ENCODE results near the gene FUT8. TPM values are rescaled to one million over a fixed set of nuclear protein-coding genes. Genes with fewer than 3 reads are reported as not detected.

Gene FUT8
- polyA plus RNA-seq, 1 of the 3 experiments (the other 2 are of a cell fraction), result 31.7 TPM

DNA sequence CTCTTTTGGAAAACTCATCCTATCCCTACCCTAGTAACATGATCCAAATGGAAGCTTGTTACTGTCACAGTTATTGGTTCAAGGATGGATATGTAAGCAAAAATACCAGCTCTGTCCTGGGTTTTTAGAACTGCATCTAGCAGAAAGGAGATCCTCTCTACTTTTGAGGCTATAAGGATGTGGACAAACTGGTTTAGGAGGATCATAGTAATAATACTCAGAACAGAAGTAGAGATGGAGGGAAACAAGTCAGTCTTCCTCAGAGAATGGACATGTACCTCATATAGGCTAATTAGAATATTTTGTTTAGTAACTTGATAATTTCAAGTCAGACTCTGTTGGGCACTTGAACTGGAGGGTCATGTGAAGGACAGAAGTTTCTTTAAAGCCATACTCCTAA, 26.6 kb downstream of the FUT8 start:
- Histone ChIP-seq H3K4me3 (ENCODE audit: low read depth in 2 of 2, low read length in 1 of 2) (no peak overlapping the region), H3K9ac (no peak overlapping the region), H4K20me1 (ENCODE audit: insufficient read depth) (no peaks in the 10 kb centered on the region), H3F3A (replicated peaks; ENCODE audit: insufficient read depth) (peaks cover 8% of the 10 kb centered on the region), H3K36me3 (replicated peaks in 1 of 2; ENCODE audit: control insufficient read depth in 1 of 2, insufficient read depth in 2 of 2, low read length in 1 of 2) (peaks cover 0 to 22% of the 10 kb centered on the region in 2 experiments), H3K79me2 (ENCODE audit: insufficient read depth) (peaks cover 91% of the 10 kb centered on the region), H3K27ac (ENCODE audit: low read depth in 2 of 2, low read length in 1 of 2) (no peak overlapping the region), H3K4me2 (no peak overlapping the region), H3K9me2 (no peaks in the 10 kb centered on the region), H2AFZ (ENCODE audit: low read depth) (no peak overlapping the region), H3K27me3 (ENCODE audit: insufficient read depth) (no peaks in the 10 kb centered on the region), H3K4me1 (ENCODE audit: control insufficient read depth in 1 of 2, insufficient read depth in 2 of 2, low read depth in 1 of 2, low read length in 1 of 2) (no peaks in the 10 kb centered on the region; a peak in 1 of 4 replicates), H3K9me3 (no peaks in the 10 kb centered on the region)
- no peak for DNase-seq
- no peak for TF ChIP-seq JUND (IDR thresholded peaks at IDR 0.05)
- TF ChIP-seq, protein P1, sequence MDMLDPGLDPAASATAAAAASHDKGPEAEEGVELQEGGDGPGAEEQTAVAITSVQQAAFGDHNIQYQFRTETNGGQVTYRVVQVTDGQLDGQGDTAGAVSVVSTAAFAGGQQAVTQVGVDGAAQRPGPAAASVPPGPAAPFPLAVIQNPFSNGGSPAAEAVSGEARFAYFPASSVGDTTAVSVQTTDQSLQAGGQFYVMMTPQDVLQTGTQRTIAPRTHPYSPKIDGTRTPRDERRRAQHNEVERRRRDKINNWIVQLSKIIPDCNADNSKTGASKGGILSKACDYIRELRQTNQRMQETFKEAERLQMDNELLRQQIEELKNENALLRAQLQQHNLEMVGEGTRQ (IDR thresholded peaks at IDR 0.05; ENCODE audit: borderline replicate concordance, low read depth, low read length), result no peak
- TF ChIP-seq, protein P2, sequence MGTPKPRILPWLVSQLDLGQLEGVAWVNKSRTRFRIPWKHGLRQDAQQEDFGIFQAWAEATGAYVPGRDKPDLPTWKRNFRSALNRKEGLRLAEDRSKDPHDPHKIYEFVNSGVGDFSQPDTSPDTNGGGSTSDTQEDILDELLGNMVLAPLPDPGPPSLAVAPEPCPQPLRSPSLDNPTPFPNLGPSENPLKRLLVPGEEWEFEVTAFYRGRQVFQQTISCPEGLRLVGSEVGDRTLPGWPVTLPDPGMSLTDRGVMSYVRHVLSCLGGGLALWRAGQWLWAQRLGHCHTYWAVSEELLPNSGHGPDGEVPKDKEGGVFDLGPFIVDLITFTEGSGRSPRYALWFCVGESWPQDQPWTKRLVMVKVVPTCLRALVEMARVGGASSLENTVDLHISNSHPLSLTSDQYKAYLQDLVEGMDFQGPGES (IDR thresholded peaks at IDR 0.05; ENCODE audit: low read depth, low read length), result no peak
- no peak for TF ChIP-seq GABPA (IDR thresholded peaks at IDR 0.05; ENCODE audit: low read depth)
- TF ChIP-seq YY1 (IDR thresholded peaks at IDR 0.05; ENCODE audit: low read depth), result no peak
- POLR2A ChIA-PET, result no interaction called here
- CTCF ChIA-PET, result interaction anchor here (1.0 to 1.4 kb wide), 2 partner anchors 11 to 43 kb away, joined by 3 to 4 read pairs; no protein-coding TSS in a partner anchor

DNA sequence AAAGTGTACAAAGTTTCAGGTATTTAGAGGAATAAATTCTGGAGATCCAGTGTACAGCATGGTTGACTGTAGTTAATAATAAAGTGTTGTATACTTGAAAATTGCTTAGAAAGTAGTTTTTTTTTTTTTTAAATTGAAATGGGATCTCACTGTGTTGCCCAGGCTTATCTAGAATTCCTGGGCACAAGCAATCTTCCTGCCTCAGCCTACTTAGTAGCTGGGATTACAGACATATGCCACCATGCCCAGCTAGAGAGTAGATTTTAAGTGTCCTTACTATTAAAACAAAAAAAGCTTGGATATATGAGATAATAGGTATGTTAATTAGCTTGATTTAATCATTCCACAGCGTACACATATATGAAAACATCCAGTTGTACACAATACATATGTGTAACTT, 27.7 kb downstream of the FUT8 start:
- no peaks in the 10 kb centered on the region for H3K4me1 ChIP-seq (ENCODE audit: control insufficient read depth in 1 of 2, insufficient read depth in 2 of 2, low read depth in 1 of 2, low read length in 1 of 2)
- no peaks in the 10 kb centered on the region for H3K9me3 ChIP-seq
- ChIA-PET POLR2A (no interaction called here), CTCF (interaction anchor here (0.6 to 1.6 kb wide), 5 partner anchors 12 to 519 kb away, joined by 3 to 7 read pairs (median 3); no protein-coding TSS in a partner anchor)
- no peak overlapping the region for H3K4me3 ChIP-seq (ENCODE audit: low read depth in 2 of 2, low read length in 1 of 2)
- H3F3A ChIP-seq (replicated peaks; ENCODE audit: insufficient read depth), result peaks cover 11% of the 10 kb centered on the region
- DNase-seq, result no peak
- no peak overlapping the region for H2AFZ ChIP-seq (ENCODE audit: low read depth)
- H4K20me1 ChIP-seq (ENCODE audit: insufficient read depth), result no peaks in the 10 kb centered on the region
- WGBS (ENCODE audit: low lambda C conversion rate), result 91% methylated on average over 1 of the region's 1 CpG
- no peak overlapping the region for H3K4me2 ChIP-seq
- no peaks in the 10 kb centered on the region for H3K27me3 ChIP-seq (ENCODE audit: insufficient read depth)
- H3K79me2 ChIP-seq (ENCODE audit: insufficient read depth), result peaks cover 91% of the 10 kb centered on the region
- TF ChIP-seq ELF1 (IDR thresholded peaks at IDR 0.05) (no peak), NFIC (IDR thresholded peaks at IDR 0.05; ENCODE audit: borderline replicate concordance) (no peak)
- H3K9ac ChIP-seq, result no peak overlapping the region
- no peak overlapping the region for H3K27ac ChIP-seq (ENCODE audit: low read depth in 2 of 2, low read length in 1 of 2)
- peaks cover 0 to 16% of the 10 kb centered on the region in 2 experiments for H3K36me3 ChIP-seq (replicated peaks in 1 of 2; ENCODE audit: control insufficient read depth in 1 of 2, insufficient read depth in 2 of 2, low read length in 1 of 2)
- H3K9me2 ChIP-seq, result no peaks in the 10 kb centered on the region

DNA sequence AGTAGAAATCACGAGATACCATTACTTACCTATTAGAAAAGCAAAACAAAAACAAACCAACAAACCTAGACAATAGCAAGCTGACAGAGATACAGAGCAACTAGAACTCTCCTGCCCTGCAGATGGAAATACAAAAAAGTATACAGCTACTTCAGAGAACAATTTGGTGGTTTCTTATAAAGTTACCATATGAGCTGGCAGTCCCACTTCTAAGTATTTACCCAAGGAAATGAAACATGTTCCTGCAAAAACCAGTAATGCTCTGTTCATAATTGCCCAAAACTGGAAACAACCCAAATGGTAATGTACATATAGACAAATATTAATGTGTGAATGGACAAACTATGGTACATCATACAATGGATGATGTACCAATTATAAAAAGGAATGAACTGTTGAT, 31.7 kb downstream of the FUT8 start:
- WGBS (ENCODE audit: low lambda C conversion rate), result 100% methylated on average over 1 of the region's 1 CpG

More for the DNA sequence above, 31.7 kb downstream of the FUT8 start:
- H3F3A ChIP-seq (replicated peaks; ENCODE audit: insufficient read depth), result peaks cover 11% of the 10 kb centered on the region
- ChIA-PET POLR2A (no interaction called here), CTCF (interaction anchor here (1.5 kb wide), 1 partner anchor 29 kb away, joined by 3 read pairs; no protein-coding TSS in a partner anchor)
- TF ChIP-seq, protein P1 (IDR thresholded peaks at IDR 0.05; ENCODE audit: borderline replicate concordance, low read depth, low read length), result no peak
- TF ChIP-seq MXI1 (IDR thresholded peaks at IDR 0.05; ENCODE audit: low read depth, low read length), result no peak
- no peak overlapping the region for H2AFZ ChIP-seq (ENCODE audit: low read depth)
- no peak overlapping the region for H3K4me3 ChIP-seq (ENCODE audit: low read depth in 2 of 2, low read length in 1 of 2)
- peaks cover 0 to 2% of the 10 kb centered on the region in 2 experiments for H3K36me3 ChIP-seq (replicated peaks in 1 of 2; ENCODE audit: control insufficient read depth in 1 of 2, insufficient read depth in 2 of 2, low read length in 1 of 2)
- H3K4me2 ChIP-seq, result no peak overlapping the region
- peaks cover 91% of the 10 kb centered on the region for H3K79me2 ChIP-seq (ENCODE audit: insufficient read depth)
- H3K9me2 ChIP-seq, result no peaks in the 10 kb centered on the region
- no peaks in the 10 kb centered on the region for H3K27me3 ChIP-seq (ENCODE audit: insufficient read depth)
- DNase-seq, result no peak
- no peaks in the 10 kb centered on the region for H3K4me1 ChIP-seq (ENCODE audit: control insufficient read depth in 1 of 2, insufficient read depth in 2 of 2, low read depth in 1 of 2, low read length in 1 of 2)
- H3K27ac ChIP-seq (ENCODE audit: low read depth in 2 of 2, low read length in 1 of 2), result peak overlapping the region in 1 of 2 experiments; percentile 7; a peak in 1 of 4 replicates
- no peak overlapping the region for H3K9ac ChIP-seq
- H4K20me1 ChIP-seq (ENCODE audit: insufficient read depth), result no peaks in the 10 kb centered on the region
- H3K9me3 ChIP-seq, result no peaks in the 10 kb centered on the region
